NCI-H1092 treated with DMSO at 0.1 percent for 48 hours (cell line): ENCODE data around the gene CHST14.

Experiments used
- DNase-seq: peaks from one replicate; lab custom pipeline; 2025; lab: John Stamatoyannopoulos, UW

CHST14 gene

GRCh38 chr15:40470423-40471104 is at the start of gene CHST14:
CHST14 (plus strand) TSS chr15:40470984; CDS start chr15:40471214, 230 bp downstream.
- DNase-seq = peak; percentile 22

GRCh38 chr15:40421246-40422157 is 49.3 kb upstream of the CHST14 start:
- peak; percentile 26 for DNase-seq

GRCh38 chr15:40424483-40425115 is 46.2 kb upstream of the CHST14 start:
- no peak for DNase-seq

- no peak for DNase-seq
Measured at GRCh38 chr15:40425681-40426080, 45.1 kb upstream of the CHST14 start.

- DNase-seq = no peak
Measured at GRCh38 chr15:40427188-40427587, 43.6 kb upstream of the CHST14 start.

- no peak for DNase-seq
Measured at GRCh38 chr15:40428185-40428584, 42.6 kb upstream of the CHST14 start.

- no peak for DNase-seq
Measured at GRCh38 chr15:40429068-40429710, 41.6 kb upstream of the CHST14 start.

GRCh38 chr15:40430271-40430805 is 40.4 kb upstream of the CHST14 start:
- no peak for DNase-seq

- DNase-seq = no peak
Measured at GRCh38 chr15:40435023-40435709, 35.6 kb upstream of the CHST14 start.

- DNase-seq = no peak
Measured at GRCh38 chr15:40435710-40436089, 35.1 kb upstream of the CHST14 start.

- peak; percentile 5 for DNase-seq
Measured at GRCh38 chr15:40436116-40436891, 34.5 kb upstream of the CHST14 start.

- DNase-seq = no peak
Measured at GRCh38 chr15:40436892-40437751, 33.7 kb upstream of the CHST14 start.

GRCh38 chr15:40437752-40438687 is 32.8 kb upstream of the CHST14 start:
- no peak for DNase-seq

GRCh38 chr15:40438712-40439111 is 32.1 kb upstream of the CHST14 start:
- DNase-seq = no peak

- DNase-seq = no peak
Measured at GRCh38 chr15:40439461-40439959, 31.3 kb upstream of the CHST14 start.

- peak; percentile 39 for DNase-seq
Measured at GRCh38 chr15:40439960-40440742, 30.6 kb upstream of the CHST14 start.
